GM12878 (cell line): ENCODE results near the gene ARPC1B. TPM values are rescaled to one million over a fixed set of nuclear protein-coding genes. Genes with fewer than 3 reads are reported as not detected.

Source experiments
- ATAC-seq: fragments of 200-7000 bp; cut with Tn5 transposase; 3 replicates; pipeline ENCODE4 v1.9.1; 2020; ENCODE audit warnings: mild to moderate bottlenecking, moderate library complexity
- BruUV-seq: library from RNA; stranded (reverse); fragments of 400-500 nt; replicated peaks from 2 replicates; lab custom pipeline; 2021; lab: Mats Ljungman, UMichigan
- CTCF ChIA-PET: fragments of 300-600 bp; sonication (Branson Sonifier 250); formaldehyde crosslinking; extraction: SDS; loops from one replicate; lab custom pipeline; 2021; ENCODE audit warnings: inconsistent platforms; lab: Yijun Ruan, JAX
- POLR2A ChIA-PET: fragments of 350-600 bp; formaldehyde crosslinking; extraction: SDS; loops from one replicate; lab custom pipeline; 2021; ENCODE audit warnings: inconsistent platforms; lab: Charles Lee
- RAD21 ChIA-PET: fragments of 300-600 bp; sonication (Branson Sonifier 250); formaldehyde crosslinking; loops from one replicate; lab custom pipeline; 2023; ENCODE audit warnings: antibody characterized with exemption; ENCODE audit not compliant: unreplicated experiment; lab: Charles Lee
- SMC1A ChIA-PET: fragments of 300-600 bp; sonication (Branson Sonifier 250); formaldehyde crosslinking; loops from one replicate; lab custom pipeline; 2023; ENCODE audit not compliant: unreplicated experiment, uncharacterized antibody; lab: Charles Lee
- DNase-seq: peaks from one replicate; pipeline ENCODE4 v3.0.0-alpha.2; 2011; ENCODE audit warnings: low read depth, low spot score
- FAIRE-seq: peaks from 3 replicates; lab custom pipeline; 2011; peaks lifted over from hg19 to GRCh38; lab: Jason Lieb, UNC
- H2AFZ ChIP-seq: 2 replicates; pipeline ENCODE4 v1.6.0; 2011; ENCODE audit warnings: low read depth, low read length, control low read depth; ENCODE audit not compliant: control insufficient read depth
- H3K27ac ChIP-seq: 2 replicates; pipeline ENCODE4 v1.5.1; 2011; ENCODE audit warnings: control low read depth; ENCODE audit not compliant: control insufficient read depth, insufficient read depth
- H3K27me3 ChIP-seq, 2 experiments: replicated peaks in 1 of 2; 2 replicates each; pipeline versions ENCODE4 v1.6.0 to v1.6.1; 2011; ENCODE audit warnings: low read length in 1 of 2; ENCODE audit not compliant: control insufficient read depth in 2 of 2, insufficient read depth in 2 of 2
- H3K36me3 ChIP-seq, 2 experiments: 2 replicates each; pipeline ENCODE4 v1.5.1; 2011; ENCODE audit warnings: low read length in 1 of 2; ENCODE audit not compliant: control insufficient read depth in 2 of 2, insufficient read depth in 2 of 2
- H3K4me1 ChIP-seq: 2 replicates; pipeline ENCODE4 v1.6.1; 2011; ENCODE audit warnings: mild to moderate bottlenecking, low read length, moderate library complexity, mixed read lengths; ENCODE audit not compliant: control insufficient read depth, insufficient read depth
- H3K4me2 ChIP-seq: 2 replicates; pipeline ENCODE4 v1.6.0; 2011; ENCODE audit warnings: control low read depth; ENCODE audit not compliant: control insufficient read depth, insufficient read depth
- H3K4me3 ChIP-seq: fragments of 200-600 bp; sonication (generic); 2 replicates; pipeline ENCODE4 v1.5.1; 2016
- H3K79me2 ChIP-seq: 2 replicates; pipeline ENCODE4 v1.6.0; 2011; ENCODE audit warnings: low read length; ENCODE audit not compliant: control insufficient read depth, insufficient read depth
- H3K9ac ChIP-seq: 2 replicates; pipeline ENCODE4 v1.8.0; 2011; ENCODE audit warnings: low read length, control low read depth, mixed read lengths; ENCODE audit not compliant: control insufficient read depth, insufficient read depth
- H3K9me3 ChIP-seq: replicated peaks from 3 replicates; pipeline ENCODE4 v1.5.1; 2011; ENCODE audit warnings: mild to moderate bottlenecking, low read length; ENCODE audit not compliant: control insufficient read depth, insufficient read depth
- H4K20me1 ChIP-seq: 2 replicates; pipeline ENCODE4 v1.6.0; 2011; ENCODE audit not compliant: control insufficient read depth, insufficient read depth
- BMI1 ChIP-seq: fragments of 450-650 bp; IDR thresholded peaks from 2 replicates; pipeline ENCODE4 v1.6.1; 2016; ENCODE audit warnings: mild to moderate bottlenecking, moderate library complexity, borderline replicate concordance
- KLF5 ChIP-seq: fragments of 450-650 bp; IDR thresholded peaks from 2 replicates; pipeline ENCODE4 v1.6.1; 2014; ENCODE audit warnings: mild to moderate bottlenecking; ENCODE audit not compliant: partially characterized antibody
- NFYA ChIP-seq: IDR thresholded peaks from 2 replicates; pipeline ENCODE4 v1.6.1; 2011; ENCODE audit warnings: low read depth, mild to moderate bottlenecking, low read length, improper control_type of control experiment, borderline replicate concordance
- NRF1 ChIP-seq: conservative IDR thresholded peaks from 2 replicates; pipeline ENCODE4 v1.6.1; 2011; ENCODE audit warnings: mild to moderate bottlenecking, low read depth, low read length, improper control_type of control experiment
- PKNOX1 ChIP-seq: fragments of 450-650 bp; IDR thresholded peaks from 2 replicates; pipeline ENCODE4 v1.6.1; 2016; ENCODE audit warnings: mild to moderate bottlenecking
- POLR2A ChIP-seq: IDR thresholded peaks from 2 replicates; pipeline ENCODE4 v1.6.1; 2011; ENCODE audit warnings: low read depth, mild to moderate bottlenecking, low read length
- TCF7 ChIP-seq: IDR thresholded peaks from 2 replicates; pipeline ENCODE4 v1.6.1; 2014; ENCODE audit warnings: antibody characterized with exemption, borderline replicate concordance
- YY1 ChIP-seq: IDR thresholded peaks from 2 replicates; pipeline ENCODE4 v1.6.1; 2011; ENCODE audit warnings: low read depth, mild to moderate bottlenecking, low read length
- ZNF274 ChIP-seq: IDR thresholded peaks from one replicate; pipeline ENCODE4 v1.8.0; 2011; ENCODE audit not compliant: insufficient read length, insufficient read depth
- WGBS: methylation state at CpG from one replicate; pipeline ENCODE4 v1.1.6; 2016; ENCODE audit warnings: low lambda C conversion rate; ENCODE audit not compliant: insufficient replicate concordance, insufficient coverage; ENCODE audit errors: missing lambda C conversion rate; 5-methylcytosine and 5-hydroxymethylcytosine counted together
- in situ Hi-C: fragments of 300-500 bp; cut with MboI; formaldehyde crosslinking; loops from 9 replicates; pipeline ENCODE4 v1.14.3; 2018; ENCODE audit warnings: mixed read lengths
- intact Hi-C: fragments of 100-400 bp; cut with micrococcal nuclease; formaldehyde crosslinking; loops from one replicate; pipeline ENCODE4 v1.14.2; 2022; ENCODE audit not compliant: unreplicated experiment
- polyA plus RNA-seq, 11 experiments: library from polyadenylated mRNA; depleted of rRNA in 4 of 11; unstranded in 6 of 11; stranded (reverse) in 5 of 11; fragments of >200 nt; fragmentation: Nextera tagmentation in 4 of 11; fragmentation: Illumina TruSeq in 1 of 11; extraction: Ambion mirVana in 4 of 11; extraction: Trizol in 1 of 11; gene quantifications; 1 replicate in 1 of 11; 2 replicates in 10 of 11; pipeline versions ENCODE4 v1.2.1 to v1.2.3, GENCODE V29; 2011 to 2016; ENCODE audit warnings: inconsistent platforms in 2 of 11, missing spikeins in 2 of 11, low read depth in 1 of 11
- total RNA-seq, 4 experiments: library from RNA; depleted of rRNA in 3 of 4; stranded (reverse); fragments of >200 nt in 3 of 4; fragmentation: Illumina TruSeq in 1 of 4; extraction: Trizol in 1 of 4; gene quantifications; 2 replicates each; pipeline versions ENCODE4 v1.2.1 to v1.2.3, GENCODE V29; 2013 to 2021
- TF ChIP-seq, protein P1 (sequence below): IDR thresholded peaks from 2 replicates; pipeline ENCODE4 v1.6.1; 2011; ENCODE audit warnings: low read depth, low read length, improper control_type of control experiment, borderline replicate concordance
- TF ChIP-seq, protein P2 (sequence below): IDR thresholded peaks from 2 replicates; pipeline ENCODE4 v1.6.1; 2012; ENCODE audit warnings: improper control_type of control experiment, low read depth, low read length; ENCODE audit not compliant: insufficient replicate concordance
- TF ChIP-seq, protein P3 (sequence below): IDR thresholded peaks from 2 replicates; pipeline ENCODE4 v1.6.1; 2012; ENCODE audit warnings: low read depth, low read length, improper control_type of control experiment

Gene ARPC1B
- total and polyA plus RNA-seq, 10 of the 15 experiments (the other 5 are each of a cell fraction or from before 2014, with no cell fraction given) = 14.1 to 762 (median 387) TPM

- FAIRE-seq (no peak), ATAC-seq (no peak), DNase-seq (no peak)
- TF ChIP-seq, protein P1, sequence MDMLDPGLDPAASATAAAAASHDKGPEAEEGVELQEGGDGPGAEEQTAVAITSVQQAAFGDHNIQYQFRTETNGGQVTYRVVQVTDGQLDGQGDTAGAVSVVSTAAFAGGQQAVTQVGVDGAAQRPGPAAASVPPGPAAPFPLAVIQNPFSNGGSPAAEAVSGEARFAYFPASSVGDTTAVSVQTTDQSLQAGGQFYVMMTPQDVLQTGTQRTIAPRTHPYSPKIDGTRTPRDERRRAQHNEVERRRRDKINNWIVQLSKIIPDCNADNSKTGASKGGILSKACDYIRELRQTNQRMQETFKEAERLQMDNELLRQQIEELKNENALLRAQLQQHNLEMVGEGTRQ = no peak
- TF ChIP-seq PKNOX1 = no peak
- TF ChIP-seq, protein P2, sequence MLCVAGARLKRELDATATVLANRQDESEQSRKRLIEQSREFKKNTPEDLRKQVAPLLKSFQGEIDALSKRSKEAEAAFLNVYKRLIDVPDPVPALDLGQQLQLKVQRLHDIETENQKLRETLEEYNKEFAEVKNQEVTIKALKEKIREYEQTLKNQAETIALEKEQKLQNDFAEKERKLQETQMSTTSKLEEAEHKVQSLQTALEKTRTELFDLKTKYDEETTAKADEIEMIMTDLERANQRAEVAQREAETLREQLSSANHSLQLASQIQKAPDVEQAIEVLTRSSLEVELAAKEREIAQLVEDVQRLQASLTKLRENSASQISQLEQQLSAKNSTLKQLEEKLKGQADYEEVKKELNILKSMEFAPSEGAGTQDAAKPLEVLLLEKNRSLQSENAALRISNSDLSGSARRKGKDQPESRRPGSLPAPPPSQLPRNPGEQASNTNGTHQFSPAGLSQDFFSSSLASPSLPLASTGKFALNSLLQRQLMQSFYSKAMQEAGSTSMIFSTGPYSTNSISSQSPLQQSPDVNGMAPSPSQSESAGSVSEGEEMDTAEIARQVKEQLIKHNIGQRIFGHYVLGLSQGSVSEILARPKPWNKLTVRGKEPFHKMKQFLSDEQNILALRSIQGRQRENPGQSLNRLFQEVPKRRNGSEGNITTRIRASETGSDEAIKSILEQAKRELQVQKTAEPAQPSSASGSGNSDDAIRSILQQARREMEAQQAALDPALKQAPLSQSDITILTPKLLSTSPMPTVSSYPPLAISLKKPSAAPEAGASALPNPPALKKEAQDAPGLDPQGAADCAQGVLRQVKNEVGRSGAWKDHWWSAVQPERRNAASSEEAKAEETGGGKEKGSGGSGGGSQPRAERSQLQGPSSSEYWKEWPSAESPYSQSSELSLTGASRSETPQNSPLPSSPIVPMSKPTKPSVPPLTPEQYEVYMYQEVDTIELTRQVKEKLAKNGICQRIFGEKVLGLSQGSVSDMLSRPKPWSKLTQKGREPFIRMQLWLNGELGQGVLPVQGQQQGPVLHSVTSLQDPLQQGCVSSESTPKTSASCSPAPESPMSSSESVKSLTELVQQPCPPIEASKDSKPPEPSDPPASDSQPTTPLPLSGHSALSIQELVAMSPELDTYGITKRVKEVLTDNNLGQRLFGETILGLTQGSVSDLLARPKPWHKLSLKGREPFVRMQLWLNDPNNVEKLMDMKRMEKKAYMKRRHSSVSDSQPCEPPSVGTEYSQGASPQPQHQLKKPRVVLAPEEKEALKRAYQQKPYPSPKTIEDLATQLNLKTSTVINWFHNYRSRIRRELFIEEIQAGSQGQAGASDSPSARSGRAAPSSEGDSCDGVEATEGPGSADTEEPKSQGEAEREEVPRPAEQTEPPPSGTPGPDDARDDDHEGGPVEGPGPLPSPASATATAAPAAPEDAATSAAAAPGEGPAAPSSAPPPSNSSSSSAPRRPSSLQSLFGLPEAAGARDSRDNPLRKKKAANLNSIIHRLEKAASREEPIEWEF = no peak
- no peak for TF ChIP-seq POLR2A
- no peak for TF ChIP-seq KLF5
- TF ChIP-seq TCF7 = no peak
- TF ChIP-seq, protein P3, sequence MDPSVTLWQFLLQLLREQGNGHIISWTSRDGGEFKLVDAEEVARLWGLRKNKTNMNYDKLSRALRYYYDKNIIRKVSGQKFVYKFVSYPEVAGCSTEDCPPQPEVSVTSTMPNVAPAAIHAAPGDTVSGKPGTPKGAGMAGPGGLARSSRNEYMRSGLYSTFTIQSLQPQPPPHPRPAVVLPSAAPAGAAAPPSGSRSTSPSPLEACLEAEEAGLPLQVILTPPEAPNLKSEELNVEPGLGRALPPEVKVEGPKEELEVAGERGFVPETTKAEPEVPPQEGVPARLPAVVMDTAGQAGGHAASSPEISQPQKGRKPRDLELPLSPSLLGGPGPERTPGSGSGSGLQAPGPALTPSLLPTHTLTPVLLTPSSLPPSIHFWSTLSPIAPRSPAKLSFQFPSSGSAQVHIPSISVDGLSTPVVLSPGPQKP = no peak
- TF ChIP-seq NRF1 = no peak
- no peak for TF ChIP-seq BMI1
- no peak for TF ChIP-seq ZNF274
- TF ChIP-seq YY1 = no peak
- TF ChIP-seq NFYA = no peak
- POLR2A ChIA-PET = interaction anchor here (0.6 to 0.8 kb wide), 2 partner anchors 87 to 278 kb away, joined by 4 read pairs; no protein-coding TSS in a partner anchor
- Histone ChIP-seq H3K9ac (no peak overlapping the region), H3K79me2 (peaks cover 27% of the 10 kb centered on the region), H3K27me3 (no peaks in the 10 kb centered on the region), H3K4me2 (no peak overlapping the region), H3K27ac (no peak overlapping the region), H3K4me3 (no peak overlapping the region), H3K36me3 (peaks cover 0 to 3% of the 10 kb centered on the region in 2 experiments; a peak in 1 of 4 replicates), H4K20me1 (no peaks in the 10 kb centered on the region; the same call in 1 of the 2 replicates), H2AFZ (no peak overlapping the region), H3K4me1 (peaks cover 7% of the 10 kb centered on the region; the same call in 1 of the 2 replicates), H3K9me3 (no peaks in the 10 kb centered on the region)
- in situ Hi-C loops (no loop called here), intact Hi-C loops (loop anchor here (5.0 kb wide), 1 partner anchor 35 kb away; the partner anchor contains the start of genes BUD31 and PDAP1)
- SMC1A ChIA-PET = interaction anchor here (1.0 to 1.2 kb wide), 2 partner anchors 35 to 45 kb away, joined by 4 read pairs; no protein-coding TSS in a partner anchor
- RAD21 ChIA-PET = no interaction called here
- BruUV-seq = no TSS peak
- CTCF ChIA-PET = interaction anchor here (1.0 kb wide), 1 partner anchor 14 kb away, joined by 4 read pairs; no protein-coding TSS in a partner anchor
- 92% methylated on average over 21 of the region's 21 CpGs for WGBS
Measured at GRCh38 chr7:99372275-99373090, 2.0 kb upstream of the ARPC1B start.
